ENCODE data around the gene LRRC7.

DNA sequence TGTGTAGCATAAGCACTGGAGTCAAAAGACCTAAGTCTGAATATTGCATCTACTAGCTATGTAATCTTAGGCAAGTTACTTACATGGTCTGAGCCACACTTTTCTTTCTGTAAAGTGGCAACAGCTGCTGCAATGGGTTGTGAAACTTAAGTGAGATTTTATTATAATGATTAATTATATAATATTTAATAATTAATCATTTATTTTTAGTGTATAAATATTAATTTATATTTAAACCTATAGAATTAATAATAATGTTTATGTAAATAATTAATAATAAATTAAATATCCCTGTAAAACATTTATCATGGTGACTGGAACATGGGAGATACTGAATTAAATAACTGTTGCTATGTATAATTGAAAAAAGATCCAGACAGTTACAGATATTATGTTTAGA is 457.3 kb downstream of the LRRC7 start:
- TF ChIP-seq CTCF (conservative IDR thresholded peaks at IDR 0.05; ENCODE audit: low read depth, low read length) (no peak), EZH2 (IDR thresholded peaks at IDR 0.05; ENCODE audit: borderline replicate concordance, low read depth, low read length, poor library complexity, severe bottlenecking) (no peak)
